Activated T-cell treated with anti-CD3 and anti-CD28 coated beads for 1 hour (primary cell): ENCODE measurements around the gene NCL.
"Not testable (repeated sequence)": the region's sequence is repeated elsewhere in the genome, so short reads cannot be mapped to it uniquely, and the experiment has no call there.

Experiments used
- DNase-seq: peaks from one replicate; pipeline ENCODE4 v3.0.0-alpha.2; 2020; ENCODE audit warnings: low read depth

Gene NCL

DNA sequence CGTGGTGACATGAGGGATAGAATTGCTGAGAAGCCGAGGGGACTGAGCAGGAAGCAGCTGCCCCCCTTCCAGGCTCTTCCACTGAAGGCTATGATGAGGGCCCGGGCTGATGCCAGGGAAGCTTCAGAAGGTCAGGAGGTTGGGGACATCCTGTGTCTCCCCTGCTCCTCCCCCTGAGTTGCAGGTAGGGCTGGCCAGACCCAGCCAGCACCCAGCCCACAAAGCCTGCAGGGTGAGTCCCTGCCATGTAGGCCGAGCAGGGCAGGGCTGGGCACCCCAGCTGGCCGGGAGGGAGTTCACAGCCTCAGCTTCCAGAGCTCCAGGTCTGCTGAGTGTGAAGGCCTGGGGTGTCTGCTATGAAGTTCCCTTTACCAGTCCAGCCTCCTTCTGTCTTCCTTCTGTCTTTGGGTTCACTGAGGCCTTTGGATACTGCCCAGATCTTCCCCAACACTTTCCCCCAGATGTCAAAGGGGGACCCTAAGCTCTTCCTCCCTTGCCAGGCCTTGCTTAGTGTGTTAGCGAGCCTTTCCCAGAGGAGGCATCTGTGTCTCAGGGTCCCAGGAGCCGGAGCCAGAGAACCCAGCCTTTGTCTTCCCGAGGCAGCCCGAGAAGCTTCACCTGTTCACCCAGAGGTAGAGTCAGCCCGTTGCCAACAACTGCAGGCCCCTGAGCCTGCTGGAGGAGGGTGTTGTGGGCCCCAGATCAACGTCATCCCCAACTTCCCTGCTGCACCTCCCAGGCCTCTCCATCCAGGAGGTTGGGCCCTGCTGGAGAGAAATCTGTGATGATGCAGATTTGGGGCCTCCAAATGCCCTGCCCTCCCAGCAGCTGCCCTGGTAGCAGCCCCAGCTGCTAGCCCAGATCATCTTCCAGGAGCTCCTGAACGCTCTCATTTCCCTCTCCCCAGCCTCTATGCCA lies 3.6 kb upstream of the NCL start:
- DNase-seq: no peak

DNA sequence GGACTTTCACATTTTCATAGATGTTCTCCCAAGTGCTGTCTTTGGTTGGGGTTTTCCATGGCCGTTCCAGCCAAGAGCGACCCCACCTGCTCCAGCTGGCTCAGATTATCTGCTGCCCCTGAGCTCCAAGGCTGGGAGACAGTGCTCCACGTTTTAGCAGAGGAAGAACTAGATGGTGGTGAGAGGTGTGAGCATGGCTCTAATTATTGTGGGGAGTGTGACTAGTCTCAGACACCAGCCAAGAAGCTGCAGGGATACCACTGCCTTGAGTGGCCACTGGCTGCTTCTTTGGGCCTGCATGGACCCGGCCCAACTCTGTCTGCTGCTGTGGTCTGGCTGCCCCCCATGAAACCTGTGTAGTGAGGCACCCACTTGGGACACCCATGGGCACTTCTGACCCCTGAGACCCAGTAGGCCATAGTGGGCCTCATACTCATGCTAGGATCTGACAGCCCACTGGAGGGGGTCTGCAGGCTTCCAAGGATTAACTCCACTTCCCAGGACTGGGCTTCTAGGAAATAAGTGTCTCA lies 2.8 kb upstream of the NCL start:
- DNase-seq: no peak

DNA sequence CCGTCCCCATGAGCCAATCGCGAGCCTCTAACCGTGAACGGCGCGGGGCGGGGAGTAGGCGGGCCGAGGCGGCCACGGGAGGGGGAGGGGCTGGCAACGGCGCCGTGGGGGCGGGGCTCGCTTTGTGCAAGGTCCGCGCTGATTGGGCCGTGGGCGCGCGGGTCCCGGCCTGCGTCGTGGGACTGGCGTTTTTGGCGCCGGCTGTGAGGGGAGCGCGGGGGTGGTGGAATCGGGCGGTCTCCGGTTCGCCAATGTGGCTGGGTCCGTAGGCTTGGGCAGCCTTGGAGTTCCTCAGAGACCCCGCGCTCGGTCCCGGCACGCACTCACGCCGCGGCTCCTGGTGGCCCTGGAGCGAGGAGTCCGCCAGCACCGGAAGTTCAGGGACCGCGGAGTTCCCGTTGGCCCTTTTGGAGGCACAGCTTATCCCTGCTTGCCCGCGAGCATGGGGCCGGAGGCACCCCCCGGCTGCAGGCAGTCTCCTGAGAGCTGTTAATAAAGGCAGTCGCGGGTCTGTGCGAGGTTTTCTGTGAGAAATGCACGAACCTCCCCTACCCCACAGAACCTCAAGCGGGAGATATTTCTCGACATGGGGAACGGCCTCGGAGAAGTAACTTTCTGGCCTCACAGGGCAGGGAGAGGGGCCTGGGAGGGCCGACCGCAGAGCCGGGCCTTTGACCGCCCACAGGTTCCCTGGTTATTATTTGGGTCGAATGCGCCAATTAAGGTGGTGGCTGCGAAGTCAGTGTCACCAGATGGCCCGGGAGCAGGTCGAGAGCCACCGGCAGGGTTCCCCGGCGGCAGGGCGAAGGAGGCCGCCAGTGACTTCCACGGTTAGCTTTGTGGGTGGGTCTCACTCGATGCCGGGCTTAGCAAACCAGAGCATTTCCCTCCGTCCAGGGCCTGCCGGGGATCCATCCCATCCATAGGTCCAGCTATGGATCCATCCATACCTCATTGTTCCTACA lies 574 bp upstream of the NCL start:
- DNase-seq: peak; percentile 98

DNA sequence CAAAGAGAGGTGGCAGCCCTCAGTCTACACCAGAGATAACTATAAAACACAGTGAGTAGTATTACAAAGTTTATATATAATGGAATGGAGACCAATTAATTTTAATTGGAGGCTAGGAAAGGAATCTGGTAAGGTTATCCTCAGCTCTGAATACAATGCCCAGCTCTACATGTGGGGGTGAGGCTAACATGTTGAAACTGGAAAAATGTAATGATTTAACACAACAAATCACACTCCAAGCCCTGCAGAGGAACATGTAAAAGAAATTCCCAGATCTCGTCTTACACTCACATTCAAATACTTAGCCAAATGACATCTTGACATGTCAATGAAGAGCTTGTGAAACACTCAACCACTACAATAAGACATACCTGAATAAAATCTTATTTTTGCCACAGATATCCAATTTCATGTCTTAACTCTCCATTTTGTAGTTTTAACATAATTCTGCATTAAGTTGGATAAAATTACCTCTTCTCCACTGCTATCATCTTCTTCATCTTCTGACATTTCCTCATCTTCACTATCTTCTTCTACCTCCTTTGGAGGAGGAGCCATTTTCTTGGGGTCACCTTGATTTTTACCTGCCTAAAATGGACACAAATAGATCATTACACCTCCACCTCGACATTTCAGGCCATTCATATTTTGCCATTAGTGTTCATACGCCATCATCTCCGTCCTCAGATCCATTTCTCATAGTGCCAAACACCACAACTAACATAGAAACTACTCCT lies 1.4 kb downstream of the NCL start:
- DNase-seq: no peak

DNA sequence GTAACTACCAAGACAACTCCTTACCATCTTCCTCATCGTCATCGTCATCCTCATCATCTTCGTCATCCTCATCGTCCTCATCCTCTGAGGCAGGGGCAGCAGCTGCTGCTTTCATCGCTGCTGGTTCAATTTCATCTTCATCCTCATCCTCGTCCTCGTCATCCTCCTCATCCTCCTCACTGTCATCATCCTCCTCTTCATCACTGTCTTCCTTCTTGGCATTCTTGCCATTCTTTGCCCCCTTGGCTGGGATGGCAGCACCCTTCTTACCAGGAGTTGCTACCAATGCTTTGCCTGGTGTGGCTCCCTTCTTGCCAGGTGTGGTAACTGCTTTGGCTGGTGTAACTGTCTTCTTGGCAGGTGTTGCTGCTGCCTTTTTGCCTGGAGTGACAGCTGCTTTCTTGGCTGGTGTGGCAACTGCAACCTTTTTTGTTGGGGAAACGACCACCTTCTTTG lies 2.7 kb downstream of the NCL start:
- no peak for DNase-seq

DNA sequence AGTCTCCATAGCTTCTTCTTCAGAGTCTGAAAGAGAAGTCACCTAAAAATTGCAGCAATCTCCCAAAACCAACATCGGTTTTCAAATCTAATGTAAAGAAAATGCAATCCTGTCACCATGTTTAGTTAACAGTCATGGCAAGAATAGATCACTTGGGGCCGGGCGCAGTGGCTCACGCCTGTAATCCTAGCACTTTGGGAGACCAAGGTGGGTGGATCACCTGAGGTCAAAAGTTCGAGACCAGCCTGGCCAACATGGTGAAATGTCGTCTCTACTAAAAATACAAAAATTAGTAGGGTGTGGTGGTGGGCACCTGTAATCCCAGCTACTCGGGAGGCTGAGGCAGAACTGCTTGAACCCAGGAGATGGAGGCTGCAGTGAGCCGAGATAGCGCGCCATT lies 3.4 kb downstream of the NCL start:
- DNase-seq: not testable (repeated sequence)

DNA sequence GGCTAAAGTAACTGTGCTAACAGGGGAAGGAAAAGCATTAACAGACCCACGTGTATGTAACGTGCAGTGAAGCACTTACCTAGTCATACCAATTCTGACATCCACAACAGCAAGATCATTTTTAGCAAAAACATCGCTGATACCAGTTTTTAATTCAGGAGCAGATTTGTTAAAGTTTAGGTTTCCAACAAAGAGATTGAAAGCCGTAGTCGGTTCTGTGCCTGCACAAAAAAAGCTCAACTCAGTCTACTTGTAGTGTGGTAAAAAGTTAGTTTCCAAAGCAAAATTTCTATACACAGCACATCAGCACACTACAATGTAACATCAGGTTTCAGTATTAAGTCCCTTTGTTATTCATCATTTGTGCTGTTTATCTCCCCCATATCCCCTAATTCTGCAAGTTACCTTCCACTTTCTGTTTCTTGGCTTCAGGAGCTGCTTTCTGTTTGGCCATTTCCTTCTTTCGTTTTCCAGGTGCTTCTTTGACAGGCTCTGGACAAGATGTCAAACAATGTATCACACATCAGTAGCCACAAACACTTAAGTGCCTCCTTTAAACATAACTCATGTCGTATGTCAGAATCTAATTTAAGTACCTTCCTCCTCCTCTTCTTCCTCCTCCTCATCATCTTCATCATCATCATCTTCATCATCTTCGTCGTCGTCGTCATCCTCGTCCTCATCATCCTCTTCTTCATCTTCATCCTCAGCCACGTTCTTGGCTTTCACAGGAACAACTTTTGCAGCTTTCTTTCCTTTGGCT lies 4.0 kb downstream of the NCL start:
- DNase-seq: no peak

DNA sequence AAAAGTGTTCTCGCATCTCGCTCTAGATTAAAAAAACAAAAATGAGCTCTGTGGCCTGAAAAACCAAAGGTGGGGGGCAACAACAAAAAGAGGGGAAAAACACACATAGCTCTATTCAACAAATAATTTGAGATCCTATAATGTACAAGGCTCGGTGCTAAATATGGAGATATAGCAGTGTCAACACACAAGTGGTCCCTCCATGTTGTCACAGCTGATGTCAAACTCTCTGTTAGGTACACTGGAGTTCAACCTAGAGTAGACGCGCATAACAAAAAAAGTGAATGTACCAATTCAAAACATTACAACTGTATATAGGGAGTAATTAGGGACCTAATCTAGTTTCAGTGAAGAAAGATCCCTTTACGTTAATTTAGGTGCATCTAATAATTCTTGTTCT lies 5.9 kb downstream of the NCL start:
- DNase-seq: no peak

DNA sequence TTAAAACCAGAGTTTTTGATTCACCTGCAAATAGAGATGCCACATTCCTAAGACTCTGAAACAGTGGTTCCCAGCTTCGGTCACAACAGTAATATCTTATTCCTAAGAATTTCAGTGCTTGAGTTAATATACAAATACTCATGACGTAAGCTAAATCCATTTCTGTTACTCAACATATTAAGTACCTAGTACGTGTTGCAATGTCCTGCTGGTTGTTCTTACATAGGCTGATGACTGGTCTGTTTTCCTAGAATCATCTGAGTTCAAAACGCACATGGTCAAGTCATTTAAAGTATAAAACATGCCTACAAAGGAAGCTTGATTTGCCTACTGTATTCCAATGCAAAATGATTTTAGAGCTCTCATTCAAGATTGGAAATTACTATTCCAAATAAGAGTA lies 7.2 kb downstream of the NCL start:
- DNase-seq: no peak

DNA sequence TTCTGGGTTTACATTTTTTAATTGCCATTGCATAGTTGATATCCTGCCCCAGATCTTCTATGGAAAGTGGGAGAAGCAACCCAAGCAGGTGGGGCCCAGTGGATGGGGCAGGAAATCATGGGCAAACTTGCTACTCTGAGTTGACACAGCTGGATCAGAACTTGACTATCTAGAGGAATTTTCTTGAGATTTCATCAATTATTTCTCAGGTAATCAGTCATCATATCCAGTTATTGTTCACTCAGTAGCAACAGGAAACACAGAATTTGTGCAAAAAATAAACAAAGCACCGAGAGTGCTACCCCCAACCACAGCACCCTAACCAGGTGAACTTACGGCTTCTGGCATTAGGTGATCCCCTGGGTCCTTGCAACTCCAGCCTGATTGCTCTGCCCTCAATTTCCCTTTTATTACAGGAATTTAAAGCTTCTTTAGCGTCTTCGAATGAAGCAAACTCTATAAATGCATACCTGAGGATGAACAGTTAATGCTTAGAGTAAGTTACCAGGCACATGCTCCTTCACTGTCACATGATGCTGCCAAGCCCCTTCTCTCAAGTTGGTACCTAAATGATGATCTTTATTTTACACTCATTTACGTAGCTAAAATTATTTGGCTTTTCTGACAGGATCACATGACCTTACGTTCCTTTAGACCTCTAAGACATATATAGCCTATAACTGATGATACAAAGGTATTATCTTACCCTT lies 7.8 kb downstream of the NCL start:
- DNase-seq: no peak

DNA sequence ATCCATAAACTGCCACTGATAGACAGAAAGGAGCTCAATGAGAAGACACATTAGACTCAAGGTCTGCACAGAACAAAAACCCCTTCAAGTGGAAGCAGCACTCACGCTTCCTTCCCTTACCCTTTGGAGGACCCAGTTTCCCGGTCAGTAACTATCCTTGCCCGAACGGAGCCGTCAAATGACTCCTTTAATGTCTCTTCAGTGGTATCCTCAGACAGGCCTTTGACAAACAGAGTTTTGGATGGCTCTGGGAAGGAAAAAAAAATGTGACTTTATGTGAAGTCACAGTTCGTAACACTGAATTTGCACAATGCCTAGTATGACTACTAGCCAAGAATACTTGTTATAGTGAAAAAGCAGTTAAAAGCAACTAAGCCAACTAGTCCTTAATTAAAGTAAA lies 8.4 kb downstream of the NCL start:
- DNase-seq: no peak

DNA sequence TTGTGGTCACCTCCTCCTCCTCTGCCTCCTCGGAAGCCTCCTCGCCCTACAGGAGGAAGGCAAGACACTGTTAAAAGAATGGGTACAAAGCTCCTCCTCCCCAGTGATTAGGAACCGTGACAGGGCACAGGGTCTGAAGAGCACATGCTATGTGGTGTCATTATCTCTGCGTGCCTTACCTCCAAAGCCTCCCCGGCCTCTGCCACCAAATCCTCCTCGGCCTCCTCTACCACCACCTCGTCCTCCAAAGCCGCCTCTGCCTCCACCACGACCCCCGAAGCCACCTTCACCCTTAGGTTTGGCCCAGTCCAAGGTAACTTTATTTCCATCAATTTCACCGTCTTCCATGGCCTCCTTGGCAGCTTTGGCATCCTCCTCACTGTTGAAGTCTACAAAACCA lies 9.1 kb downstream of the NCL start:
- DNase-seq: no peak

DNA sequence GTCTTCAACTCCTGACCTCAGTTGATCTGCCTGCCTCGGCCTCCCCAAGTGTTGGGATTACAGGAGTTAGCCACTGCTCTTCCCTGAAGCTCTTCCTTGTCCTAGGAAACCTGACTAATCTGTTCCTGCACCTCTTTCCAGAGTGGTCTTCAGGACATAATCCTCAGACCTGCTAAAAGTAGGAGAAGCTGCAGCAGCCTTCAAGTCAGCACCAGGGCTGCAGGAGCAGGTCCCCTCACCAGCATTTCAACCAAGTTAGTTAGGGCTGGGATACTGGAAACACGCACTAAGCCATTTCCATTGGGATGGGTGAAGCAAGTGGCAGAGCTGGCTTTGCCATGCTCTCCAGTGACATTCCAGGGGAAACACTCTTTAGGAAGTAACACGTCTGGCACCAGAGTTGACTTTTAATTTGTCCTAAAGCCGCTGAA lies 9.9 kb downstream of the NCL start:
- no peak for DNase-seq

DNA sequence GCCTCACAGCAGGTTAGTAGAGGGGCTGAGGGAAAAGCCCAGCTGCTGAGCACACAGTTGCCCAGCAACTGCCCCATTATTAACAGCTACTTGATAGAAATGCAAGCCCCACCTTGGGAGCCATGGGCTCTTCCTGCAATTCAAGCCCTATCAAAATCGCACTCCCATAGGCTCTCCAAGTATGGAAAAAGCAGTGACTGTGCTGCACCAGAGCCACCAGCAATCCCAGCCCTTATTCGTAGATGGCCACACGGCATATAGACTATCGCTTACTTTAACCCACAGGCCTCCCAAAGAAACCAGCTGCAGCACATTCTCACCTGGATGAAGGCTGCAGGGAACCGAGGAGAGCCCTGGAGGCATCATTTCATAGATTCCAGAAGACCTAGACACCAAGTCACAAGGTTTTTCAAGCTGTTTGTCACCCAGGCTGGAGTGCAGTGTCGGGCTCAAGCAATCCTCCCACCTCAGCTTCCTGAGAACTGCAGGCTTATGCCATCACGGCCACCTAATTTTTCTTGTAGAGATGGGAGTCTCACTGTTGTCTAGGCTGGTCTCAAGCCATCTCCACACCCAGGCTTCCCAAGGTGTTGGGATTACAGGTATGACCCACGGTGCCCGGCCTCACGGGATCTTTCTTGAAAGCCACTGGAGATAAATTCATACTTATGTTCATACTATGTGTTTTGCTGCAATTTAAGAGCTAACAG lies 11.3 kb downstream of the NCL start:
- no peak for DNase-seq

DNA sequence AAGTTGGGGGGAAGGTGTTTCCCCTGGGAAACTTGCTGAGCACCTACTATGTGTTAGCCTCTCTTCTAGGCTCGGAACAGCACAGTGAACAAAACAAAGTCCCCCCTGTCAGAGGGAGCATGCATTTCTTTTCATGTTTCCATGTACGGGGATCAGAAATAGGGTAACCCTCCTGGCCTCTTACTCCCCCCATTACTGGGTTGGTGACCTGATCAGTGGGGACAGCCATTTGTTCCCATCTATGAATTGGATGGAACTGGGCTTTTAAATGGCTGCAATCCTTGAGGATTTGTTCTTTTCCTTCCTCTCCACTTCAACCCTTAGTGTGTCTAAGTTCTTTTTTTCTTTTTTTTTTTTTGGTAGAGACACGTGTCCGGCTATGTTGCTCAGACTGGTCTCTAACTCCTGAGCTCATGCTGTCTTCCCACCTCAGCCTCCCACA lies 13.7 kb downstream of the NCL start:
- DNase-seq: no peak

DNA sequence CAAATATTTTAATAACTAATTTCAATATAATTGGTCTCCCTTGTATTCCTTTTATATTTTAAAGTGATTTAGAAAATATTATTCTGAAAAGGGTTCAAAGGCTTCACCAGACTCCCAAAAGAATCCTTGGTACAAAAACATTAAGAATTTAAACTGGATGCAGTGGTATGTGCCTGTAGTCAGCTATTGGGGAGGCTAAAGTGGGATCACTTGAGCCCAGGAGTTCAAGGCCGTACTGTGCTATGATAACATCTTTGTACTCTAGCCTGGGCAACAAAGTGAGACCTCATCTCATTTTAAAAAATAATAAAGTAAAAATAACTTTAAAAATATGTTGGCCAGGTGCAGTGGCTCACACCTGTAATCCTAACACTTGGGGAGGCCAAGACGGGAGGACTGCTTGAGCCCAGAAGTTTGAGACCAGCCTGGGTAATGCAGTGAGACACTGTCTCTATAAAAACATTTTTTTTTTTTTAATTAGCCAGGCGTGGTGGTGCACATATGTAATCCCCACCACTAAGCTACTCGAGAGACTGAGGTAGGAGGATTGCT lies 14.7 kb downstream of the NCL start:
- DNase-seq: no peak

DNA sequence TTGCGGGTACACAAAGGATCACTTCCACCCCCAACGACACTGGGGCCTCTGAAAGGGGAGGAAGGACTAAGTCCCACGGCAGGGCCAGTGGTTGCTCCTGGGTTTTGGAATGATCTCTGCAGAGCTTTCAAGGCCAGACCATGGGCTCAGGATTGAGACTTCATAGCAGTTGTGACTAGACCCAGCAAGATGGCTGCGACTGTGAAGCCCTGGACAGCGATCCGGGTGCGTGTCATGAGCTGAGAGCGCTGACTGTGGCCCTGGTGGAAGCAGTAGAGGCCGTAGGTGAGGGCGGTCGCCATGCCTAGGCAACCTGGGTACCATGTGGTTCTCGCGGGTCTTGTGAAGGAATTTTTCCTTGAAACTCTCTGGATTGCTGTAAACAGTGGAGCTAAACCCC lies 27.3 kb downstream of the NCL start:
- DNase-seq: no peak

DNA sequence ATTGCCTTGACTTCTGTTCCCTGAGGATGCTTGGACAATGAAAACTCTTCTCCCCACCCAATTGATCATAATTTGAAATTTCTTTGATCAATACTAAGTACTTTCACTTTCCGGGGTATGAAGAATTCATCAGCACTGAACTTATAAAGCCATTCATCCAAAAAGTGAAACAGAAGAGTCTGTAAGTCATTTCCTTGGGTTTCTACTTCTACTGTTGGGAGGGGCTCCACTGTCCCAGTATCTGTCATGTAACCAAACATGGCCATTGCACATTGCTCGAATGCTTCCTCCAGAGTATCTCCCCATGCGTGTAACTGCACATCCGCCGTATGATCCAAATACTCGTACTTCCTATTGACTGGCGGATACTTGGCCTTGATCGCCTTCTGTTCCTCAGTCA lies 30.3 kb downstream of the NCL start:
- DNase-seq: no peak

DNA sequence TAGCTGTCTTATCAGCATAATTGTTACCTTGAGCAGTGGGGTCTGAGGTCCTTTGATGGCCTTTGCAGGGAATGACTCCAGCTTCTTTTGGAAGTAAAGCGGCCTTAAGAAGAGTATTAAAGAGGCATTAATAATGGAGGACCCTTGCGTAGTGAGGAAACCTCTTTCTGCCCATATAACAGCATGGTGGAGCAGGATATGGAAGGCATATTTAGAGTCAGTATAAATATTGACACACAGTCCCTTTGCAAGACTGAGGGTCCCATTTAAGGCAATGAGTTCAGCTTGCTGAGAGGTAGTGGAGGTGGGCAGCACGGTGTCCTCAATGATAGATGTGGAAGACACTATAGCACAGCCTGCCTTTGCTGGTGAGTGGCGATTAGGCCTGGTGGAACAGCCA lies 32.7 kb downstream of the NCL start:
- DNase-seq: no peak
